Prostate gland (tissue), 2 donors: Measurements from ENCODE around the gene RBM22.

ENCODE experiments used
- POLR2A ChIP-seq: fragments of 450-650 bp; IDR thresholded peaks from one replicate; pipeline ENCODE4 v1.6.1; 2016; ENCODE audit warnings: antibody characterized with exemption, mild to moderate bottlenecking
- POLR2AphosphoS5 ChIP-seq: sonication (generic); formaldehyde crosslinking; IDR thresholded peaks from one replicate; pipeline ENCODE4 v1.6.1; 2017; ENCODE audit warnings: antibody characterized with exemption
- TF ChIP-seq, protein P1 (sequence below), 4 experiments: fragments of 200-600 bp in 2 of 4; fragments of 450-650 bp in 2 of 4; sonication (generic) in 2 of 4; IDR thresholded peaks; 1 replicate in 3 of 4; 2 replicates in 1 of 4; pipeline ENCODE4 v1.5.1; 2016 to 2019; ENCODE audit warnings: antibody characterized with exemption in 4 of 4, mild to moderate bottlenecking in 2 of 4, moderate library complexity in 2 of 4

DNA sequence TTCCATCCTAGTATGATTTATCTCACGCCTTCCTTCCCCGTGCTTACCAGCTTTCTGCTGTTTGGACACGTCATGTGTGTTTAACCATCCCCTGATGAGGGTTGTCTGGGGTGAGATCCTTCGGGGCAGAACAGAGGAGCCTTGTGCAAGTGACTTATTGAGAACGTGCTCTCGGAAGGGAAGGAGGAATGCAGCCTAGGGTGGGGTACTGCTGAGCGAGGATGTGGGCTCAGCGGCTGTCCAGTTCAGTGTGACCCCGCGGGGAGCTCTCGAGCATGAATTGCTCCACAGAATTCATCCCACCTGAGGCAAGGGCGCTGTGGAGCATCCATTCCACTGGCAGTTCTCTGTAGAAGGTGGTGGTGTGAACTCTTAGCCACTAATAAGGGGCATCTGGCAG, 35.8 kb downstream of the RBM22 start:
- TF ChIP-seq, protein P1, sequence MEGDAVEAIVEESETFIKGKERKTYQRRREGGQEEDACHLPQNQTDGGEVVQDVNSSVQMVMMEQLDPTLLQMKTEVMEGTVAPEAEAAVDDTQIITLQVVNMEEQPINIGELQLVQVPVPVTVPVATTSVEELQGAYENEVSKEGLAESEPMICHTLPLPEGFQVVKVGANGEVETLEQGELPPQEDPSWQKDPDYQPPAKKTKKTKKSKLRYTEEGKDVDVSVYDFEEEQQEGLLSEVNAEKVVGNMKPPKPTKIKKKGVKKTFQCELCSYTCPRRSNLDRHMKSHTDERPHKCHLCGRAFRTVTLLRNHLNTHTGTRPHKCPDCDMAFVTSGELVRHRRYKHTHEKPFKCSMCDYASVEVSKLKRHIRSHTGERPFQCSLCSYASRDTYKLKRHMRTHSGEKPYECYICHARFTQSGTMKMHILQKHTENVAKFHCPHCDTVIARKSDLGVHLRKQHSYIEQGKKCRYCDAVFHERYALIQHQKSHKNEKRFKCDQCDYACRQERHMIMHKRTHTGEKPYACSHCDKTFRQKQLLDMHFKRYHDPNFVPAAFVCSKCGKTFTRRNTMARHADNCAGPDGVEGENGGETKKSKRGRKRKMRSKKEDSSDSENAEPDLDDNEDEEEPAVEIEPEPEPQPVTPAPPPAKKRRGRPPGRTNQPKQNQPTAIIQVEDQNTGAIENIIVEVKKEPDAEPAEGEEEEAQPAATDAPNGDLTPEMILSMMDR (IDR thresholded peaks at IDR 0.05), result no peak
- TF ChIP-seq POLR2AphosphoS5 (no peak), POLR2A (no peak)
